Smooth muscle cell (in vitro differentiated cells): ENCODE data around the gene CGB1. TPM values are rescaled to one million over a fixed set of nuclear protein-coding genes. Genes with fewer than 3 reads are reported as not detected.

Experiments used
- DNase-seq: peaks from one replicate; lab custom pipeline; 2025; ENCODE audit not compliant: unreplicated experiment; lab: John Stamatoyannopoulos, UW
- H2AFZ ChIP-seq: fragments of 200-600 bp; sonication (generic); 2 replicates; pipeline ENCODE4 v1.6.0; 2016; ENCODE audit warnings: antibody characterized with exemption, low read depth, mild to moderate bottlenecking
- H3F3A ChIP-seq: fragments of 200-600 bp; sonication (generic); 2 replicates; pipeline ENCODE4 v1.6.0; 2017; ENCODE audit warnings: antibody characterized with exemption, low read depth
- H3K27ac ChIP-seq: fragments of 200-600 bp; sonication (generic); 2 replicates; pipeline ENCODE4 v1.5.1; 2016; ENCODE audit warnings: low read depth, mild to moderate bottlenecking
- H3K27me3 ChIP-seq: fragments of 200-600 bp; sonication (generic); 2 replicates; pipeline ENCODE4 v1.6.1; 2016; ENCODE audit warnings: low read depth, mild to moderate bottlenecking
- H3K36me3 ChIP-seq: fragments of 200-600 bp; sonication (generic); 2 replicates; pipeline ENCODE4 v1.5.1; 2016; ENCODE audit warnings: low read depth
- H3K4me1 ChIP-seq: fragments of 200-600 bp; sonication (generic); 2 replicates; pipeline ENCODE4 v1.5.1; 2016; ENCODE audit warnings: low read depth
- H3K4me2 ChIP-seq: fragments of 200-600 bp; sonication (generic); 2 replicates; pipeline ENCODE4 v1.6.0; 2016; ENCODE audit warnings: mild to moderate bottlenecking
- H3K4me3 ChIP-seq: fragments of 200-600 bp; sonication (generic); 2 replicates; pipeline ENCODE4 v1.5.1; 2016; ENCODE audit warnings: mild to moderate bottlenecking
- H3K79me2 ChIP-seq: fragments of 200-600 bp; sonication (generic); 2 replicates; pipeline ENCODE4 v1.6.0; 2016; ENCODE audit warnings: low read depth, mild to moderate bottlenecking
- H3K9ac ChIP-seq: fragments of 200-600 bp; sonication (generic); 2 replicates; pipeline ENCODE4 v1.6.0; 2016; ENCODE audit warnings: low read depth
- H3K9me3 ChIP-seq: fragments of 200-600 bp; sonication (generic); replicated peaks from 2 replicates; pipeline ENCODE4 v1.5.1; 2016; ENCODE audit warnings: low read depth
- H4K20me1 ChIP-seq: fragments of 200-600 bp; sonication (generic); 2 replicates; pipeline ENCODE4 v1.6.0; 2016; ENCODE audit warnings: low read depth
- WGBS: methylation state at CpG from one replicate; pipeline ENCODE4 v1.1.7; 2016; ENCODE audit warnings: low lambda C conversion rate; 5-methylcytosine and 5-hydroxymethylcytosine counted together
- polyA plus RNA-seq: library from polyadenylated mRNA; unstranded; fragments of >200 nt; fragmentation: Nextera tagmentation; extraction: Ambion mirVana; gene quantifications from 2 replicates; pipeline ENCODE4 v1.2.1, GENCODE V29; 2016
- total RNA-seq: library from RNA; depleted of rRNA; stranded (reverse); fragments of >200 nt; gene quantifications from 2 replicates; pipeline ENCODE4 v1.2.3, GENCODE V29; 2014
- TF ChIP-seq, protein P1 (sequence below): fragments of 200-600 bp; sonication (generic); IDR thresholded peaks from 2 replicates; pipeline ENCODE4 v1.5.1; 2017; ENCODE audit warnings: borderline replicate concordance, mild to moderate bottlenecking, antibody characterized with exemption; ENCODE audit not compliant: insufficient read depth, poor library complexity, severe bottlenecking

The CGB1 gene
- total and polyA plus RNA-seq, 2 experiments from 2014 or later, result not detected

DNA sequence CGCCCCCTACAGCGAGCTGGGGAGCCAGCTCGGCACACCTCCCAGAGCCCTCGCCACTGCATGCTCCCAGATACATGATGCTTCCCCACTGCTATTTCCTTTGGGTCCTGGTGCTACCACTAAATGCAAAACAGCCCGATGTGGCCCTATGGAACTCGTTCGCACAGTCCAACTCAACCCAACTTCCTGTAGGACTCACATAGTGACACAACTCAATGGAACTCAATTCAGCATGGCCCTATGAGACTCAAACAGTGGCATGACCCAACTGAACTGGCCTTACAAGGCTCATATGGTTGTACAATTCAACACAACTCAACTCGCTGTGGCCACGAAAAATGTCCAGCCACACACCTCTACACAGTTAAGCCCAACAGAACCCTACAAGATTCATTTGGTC is 32.3 kb upstream of the CGB1 start:
- H3K9ac ChIP-seq, result no peak overlapping the region
- no peak overlapping the region for H3K4me3 ChIP-seq
- 96% methylated on average over 9 of the region's 9 CpGs for WGBS
- no peaks in the 10 kb centered on the region for H3K79me2 ChIP-seq
- H3K4me2 ChIP-seq, result no peak overlapping the region
- H4K20me1 ChIP-seq, result no peaks in the 10 kb centered on the region
- no peak overlapping the region for H3K27ac ChIP-seq
- DNase-seq, result no peak
- H3K36me3 ChIP-seq, result no peaks in the 10 kb centered on the region
- TF ChIP-seq, protein P1, sequence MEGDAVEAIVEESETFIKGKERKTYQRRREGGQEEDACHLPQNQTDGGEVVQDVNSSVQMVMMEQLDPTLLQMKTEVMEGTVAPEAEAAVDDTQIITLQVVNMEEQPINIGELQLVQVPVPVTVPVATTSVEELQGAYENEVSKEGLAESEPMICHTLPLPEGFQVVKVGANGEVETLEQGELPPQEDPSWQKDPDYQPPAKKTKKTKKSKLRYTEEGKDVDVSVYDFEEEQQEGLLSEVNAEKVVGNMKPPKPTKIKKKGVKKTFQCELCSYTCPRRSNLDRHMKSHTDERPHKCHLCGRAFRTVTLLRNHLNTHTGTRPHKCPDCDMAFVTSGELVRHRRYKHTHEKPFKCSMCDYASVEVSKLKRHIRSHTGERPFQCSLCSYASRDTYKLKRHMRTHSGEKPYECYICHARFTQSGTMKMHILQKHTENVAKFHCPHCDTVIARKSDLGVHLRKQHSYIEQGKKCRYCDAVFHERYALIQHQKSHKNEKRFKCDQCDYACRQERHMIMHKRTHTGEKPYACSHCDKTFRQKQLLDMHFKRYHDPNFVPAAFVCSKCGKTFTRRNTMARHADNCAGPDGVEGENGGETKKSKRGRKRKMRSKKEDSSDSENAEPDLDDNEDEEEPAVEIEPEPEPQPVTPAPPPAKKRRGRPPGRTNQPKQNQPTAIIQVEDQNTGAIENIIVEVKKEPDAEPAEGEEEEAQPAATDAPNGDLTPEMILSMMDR, result no peak
- no peak overlapping the region for H2AFZ ChIP-seq
- peaks cover 29% of the 10 kb centered on the region for H3K27me3 ChIP-seq
- peaks cover 16% of the 10 kb centered on the region for H3K4me1 ChIP-seq
- no peaks in the 10 kb centered on the region for H3F3A ChIP-seq
- H3K9me3 ChIP-seq, result no peaks in the 10 kb centered on the region

GRCh38 chr19:49067554-49067953 is 30.9 kb upstream of the CGB1 start:
- Histone ChIP-seq H3K9me3 (no peaks in the 10 kb centered on the region), H4K20me1 (no peaks in the 10 kb centered on the region), H2AFZ (no peak overlapping the region), H3K27ac (no peak overlapping the region), H3K4me1 (peaks cover 16% of the 10 kb centered on the region), H3K4me3 (no peak overlapping the region), H3K79me2 (no peaks in the 10 kb centered on the region), H3K36me3 (no peaks in the 10 kb centered on the region), H3F3A (no peaks in the 10 kb centered on the region), H3K9ac (no peak overlapping the region), H3K27me3 (peaks cover 15% of the 10 kb centered on the region), H3K4me2 (no peak overlapping the region)
- TF ChIP-seq, protein P1, result no peak
- no peak for DNase-seq
- WGBS, result 62% methylated on average over 3 of the region's 3 CpGs

DNA sequence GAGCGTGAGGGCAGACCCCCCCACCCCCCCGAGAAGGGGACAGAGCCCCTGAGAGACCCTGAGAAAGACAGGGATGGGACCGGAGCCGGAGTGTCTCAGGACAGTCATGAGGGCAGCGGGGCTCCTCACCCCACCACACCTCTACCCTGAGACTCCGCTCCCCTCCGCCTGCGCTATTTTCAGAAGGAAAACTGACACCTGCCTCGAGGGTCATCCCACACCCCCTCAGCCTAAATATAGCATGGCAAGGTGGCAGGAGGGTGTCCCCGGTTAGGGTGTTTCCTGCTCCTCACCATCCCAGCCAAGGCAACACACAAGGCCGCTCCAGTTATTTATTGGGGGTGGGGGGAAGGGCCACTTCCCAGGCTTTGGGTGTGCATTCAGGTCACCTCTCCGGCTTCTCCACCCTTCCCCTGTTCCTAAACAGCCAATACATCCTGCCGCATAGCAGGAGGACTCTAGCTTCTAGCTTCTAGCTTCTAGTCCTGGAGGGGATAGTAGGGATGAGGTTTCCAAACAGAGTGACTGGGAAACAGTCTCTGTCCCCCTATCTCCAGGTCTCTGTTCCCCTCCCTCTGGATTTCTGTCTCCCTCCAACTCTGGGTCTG is 29.3 kb upstream of the CGB1 start:
- WGBS, result 84% methylated on average over 11 of the region's 13 CpGs
- DNase-seq, result no peak
- Histone ChIP-seq H3K79me2 (no peaks in the 10 kb centered on the region), H3K27me3 (peaks cover 2% of the 10 kb centered on the region), H3K4me2 (no peak overlapping the region), H3K4me1 (peaks cover 16% of the 10 kb centered on the region), H3K9ac (no peak overlapping the region), H4K20me1 (no peaks in the 10 kb centered on the region), H3K9me3 (no peaks in the 10 kb centered on the region), H3K4me3 (no peak overlapping the region), H3K36me3 (no peaks in the 10 kb centered on the region), H3K27ac (no peak overlapping the region), H3F3A (no peaks in the 10 kb centered on the region), H2AFZ (no peak overlapping the region)
- TF ChIP-seq, protein P1, result no peak

GRCh38 chr19:49064768-49065611 is 28.3 kb upstream of the CGB1 start, which contains the start of gene NTF4:
Gene NTF4 (minus strand): TSS chr19:49064818. CDS start chr19:49061997, 2,821 bp downstream.
- TF ChIP-seq, protein P1, result no peak
- 12% methylated on average over 8 of the region's 53 CpGs for WGBS
- peak within 1 kb of the TSS; percentile 81 for H3K4me2 ChIP-seq
- H3K36me3 ChIP-seq, result no peaks in the 10 kb centered on the region
- H3K9ac ChIP-seq, result peak within 1 kb of the TSS; percentile 39
- peak within 1 kb of the TSS; percentile 53 for H3K4me3 ChIP-seq
- H3K4me1 ChIP-seq, result peaks cover 16% of the 10 kb centered on the region
- H3K27me3 ChIP-seq, result no peaks in the 10 kb centered on the region
- H3K79me2 ChIP-seq, result no peaks in the 10 kb centered on the region
- no peak within 1 kb of the TSS for H2AFZ ChIP-seq
- H4K20me1 ChIP-seq, result peaks cover 6% of the 10 kb centered on the region
- H3K27ac ChIP-seq, result peak within 1 kb of the TSS; percentile 4
- peak; percentile 60 for DNase-seq
- H3K9me3 ChIP-seq, result no peaks in the 10 kb centered on the region
- H3F3A ChIP-seq, result no peaks in the 10 kb centered on the region
